Stomach (tissue), 9 donors: Measurements from ENCODE around the gene MKLN1. TPM values are rescaled to one million over a fixed set of nuclear protein-coding genes. Genes with fewer than 3 reads are reported as not detected.

Source experiments
- DNase-seq, 2 donors: peaks; one replicate each; pipeline versions ENCODE4 v3.0.0 to v3.0.0-alpha.2; 2013 to 2019
- H3K27ac ChIP-seq, 5 donors: fragments of 200-600 bp in 4 of 5; sonication (generic) in 4 of 5; one replicate each; pipeline ENCODE4 v1.5.1; 2013 to 2019; ENCODE audit warnings: mild to moderate bottlenecking in 1 of 5, moderate library complexity in 1 of 5
- H3K27me3 ChIP-seq, 3 donors: fragments of 200-600 bp; sonication (generic); one replicate each; pipeline ENCODE4 v1.5.1; 2017 to 2019; ENCODE audit warnings: mixed run types in 1 of 3
- H3K36me3 ChIP-seq, 4 donors: fragments of 200-600 bp; sonication (generic); 1 replicate in 3 of 4; 2 replicates in 1 of 4; pipeline ENCODE4 v1.5.1; 2016 to 2019
- H3K4me1 ChIP-seq, 4 donors: fragments of 200-600 bp; sonication (generic); one replicate each; pipeline ENCODE4 v1.5.1; 2016 to 2019
- H3K4me3 ChIP-seq, 4 donors: fragments of 200-600 bp; sonication (generic) in 3 of 4; one replicate each; pipeline ENCODE4 v1.5.1; 2016 to 2019; ENCODE audit warnings: mild to moderate bottlenecking in 1 of 4
- H3K9me3 ChIP-seq, 4 donors: fragments of 200-600 bp; sonication (generic); one replicate each; pipeline ENCODE4 v1.5.1; 2016 to 2019
- CTCF ChIP-seq, 7 experiments: fragments of 450-650 bp in 4 of 7; fragments of 200-600 bp in 3 of 7; sonication (generic) in 3 of 7; IDR thresholded peaks; one replicate each; pipeline ENCODE4 v1.5.1; 2016 to 2019; ENCODE audit warnings: antibody characterized with exemption in 7 of 7, control low read depth in 2 of 7, mild to moderate bottlenecking in 1 of 7
- EP300 ChIP-seq: sonication (generic); formaldehyde crosslinking; IDR thresholded peaks from one replicate; pipeline ENCODE4 v1.6.1; 2017; ENCODE audit warnings: antibody characterized with exemption
- POLR2A ChIP-seq, 4 donors: fragments of 450-650 bp; IDR thresholded peaks; one replicate each; pipeline ENCODE4 v1.6.1; 2016; ENCODE audit warnings: antibody characterized with exemption in 4 of 4, control low read depth in 2 of 4, mild to moderate bottlenecking in 1 of 4, moderate library complexity in 1 of 4
- POLR2AphosphoS5 ChIP-seq, 3 donors: sonication (generic); formaldehyde crosslinking; IDR thresholded peaks; one replicate each; pipeline ENCODE4 v1.6.1; 2016; ENCODE audit warnings: antibody characterized with exemption in 3 of 3
- WGBS, 5 donors: extraction: QIAGEN DNeasy Blood & Tissue Kit in 3 of 5; methylation state at CpG; one replicate each; pipeline versions ENCODE4 v1.1.5 to v1.1.7; 2013 to 2018; 5-methylcytosine and 5-hydroxymethylcytosine counted together
- intact Hi-C: fragments of 100-400 bp; cut with DNase I; formaldehyde crosslinking; loops from one replicate; pipeline ENCODE4 v1.15.1; 2023; ENCODE audit warnings: low total_unique reads
- polyA plus RNA-seq, 3 donors: library from polyadenylated mRNA; stranded (reverse); fragments of 200-250 nt; gene quantifications; one replicate each; pipeline ENCODE4 v1.2.3, GENCODE V29; 2013
- total RNA-seq, 5 donors: library from RNA; depleted of rRNA; stranded (reverse); fragments of >200 nt; gene quantifications; one replicate each; pipeline versions ENCODE4 v1.1.0 to v1.2.3, GENCODE V29; 2014 to 2016
- donor health status: healthy with polysubstance abuse.
- donor health status: Bipolar disorder and iron deficiency.
- donor health status: healthy.

Gene MKLN1
- total and polyA plus RNA-seq, 8 donors: 9.4 to 147 (median 30.8) TPM

- H3K27me3 ChIP-seq: no peaks in the 10 kb centered on the region
- H3K9me3 ChIP-seq: no peaks in the 10 kb centered on the region
- no peak for DNase-seq
- intact Hi-C loops: no loop called here
- H3K4me1 ChIP-seq: peaks cover 0 to 3% (median under 1%) of the 10 kb centered on the region in 4 donors
- H3K4me3 ChIP-seq: no peak overlapping the region
- no peaks in the 10 kb centered on the region for H3K36me3 ChIP-seq
- TF ChIP-seq POLR2AphosphoS5 (IDR thresholded peaks at IDR 0.05) (no peak), CTCF (IDR thresholded peaks at IDR 0.05) (no peak), EP300 (no peak), POLR2A (IDR thresholded peaks at IDR 0.05) (no peak)
- H3K27ac ChIP-seq: no peak overlapping the region
- WGBS, 5 donors: 47 to 62% (median 57%) methylated on average over 4 of the region's 4 CpGs
Measured at GRCh38 chr7:131527456-131527855, 199.8 kb downstream of the MKLN1 start.

- Histone ChIP-seq H3K36me3 (no peaks in the 10 kb centered on the region), H3K9me3 (no peaks in the 10 kb centered on the region), H3K27me3 (no peaks in the 10 kb centered on the region), H3K4me3 (no peak overlapping the region), H3K4me1 (peaks cover 0 to 6% (median 0%) of the 10 kb centered on the region in 4 donors), H3K27ac (peak overlapping the region in 1 of 5 donors; percentile 42)
- TF ChIP-seq CTCF (IDR thresholded peaks at IDR 0.05) (no peak), EP300 (no peak), POLR2AphosphoS5 (IDR thresholded peaks at IDR 0.05) (no peak), POLR2A (IDR thresholded peaks at IDR 0.05) (no peak)
- no peak for DNase-seq
- intact Hi-C loops: no loop called here
- 35 to 56% (median 49%) methylated on average over 3 of the region's 3 CpGs for WGBS, 5 donors
Measured at GRCh38 chr7:131529179-131529578, 201.5 kb downstream of the MKLN1 start.

GRCh38 chr7:131529617-131530016 lies 201.9 kb downstream of the MKLN1 start:
- Histone ChIP-seq H3K9me3 (no peaks in the 10 kb centered on the region), H3K36me3 (no peaks in the 10 kb centered on the region), H3K27ac (peak overlapping the region in 2 of 5 donors; percentile 27 to 42), H3K4me1 (peaks cover 0 to 6% (median 0%) of the 10 kb centered on the region in 4 donors), H3K4me3 (no peak overlapping the region), H3K27me3 (no peaks in the 10 kb centered on the region)
- TF ChIP-seq POLR2AphosphoS5 (IDR thresholded peaks at IDR 0.05) (no peak), CTCF (IDR thresholded peaks at IDR 0.05) (no peak), EP300 (no peak), POLR2A (IDR thresholded peaks at IDR 0.05) (no peak)
- intact Hi-C loops: no loop called here
- WGBS, 5 donors: 76 to 94% (median 89%) methylated on average over 6 to 11 of the region's 11 CpGs
- DNase-seq: no peak

- H3K4me1 ChIP-seq: peaks cover 0 to 6% (median 0%) of the 10 kb centered on the region in 4 donors
- TF ChIP-seq CTCF (IDR thresholded peaks at IDR 0.05) (no peak), EP300 (no peak), POLR2A (IDR thresholded peaks at IDR 0.05) (no peak), POLR2AphosphoS5 (IDR thresholded peaks at IDR 0.05) (no peak)
- H3K4me3 ChIP-seq: no peak overlapping the region
- 84 to 100% (median 92%) methylated on average over 3 to 6 of the region's 6 CpGs for WGBS, 5 donors
- DNase-seq: no peak
- H3K27ac ChIP-seq: peak overlapping the region in 1 of 5 donors; percentile 27
- no peaks in the 10 kb centered on the region for H3K9me3 ChIP-seq
- no peaks in the 10 kb centered on the region for H3K36me3 ChIP-seq
- no peaks in the 10 kb centered on the region for H3K27me3 ChIP-seq
- intact Hi-C loops: no loop called here
Measured at GRCh38 chr7:131530137-131530536, 202.5 kb downstream of the MKLN1 start.
